ENCODE measurements around the gene CPS1.
A peak's percentile ranks its signal among the peaks of the same experiment; 100 is the strongest.

Gene CPS1

DNA sequence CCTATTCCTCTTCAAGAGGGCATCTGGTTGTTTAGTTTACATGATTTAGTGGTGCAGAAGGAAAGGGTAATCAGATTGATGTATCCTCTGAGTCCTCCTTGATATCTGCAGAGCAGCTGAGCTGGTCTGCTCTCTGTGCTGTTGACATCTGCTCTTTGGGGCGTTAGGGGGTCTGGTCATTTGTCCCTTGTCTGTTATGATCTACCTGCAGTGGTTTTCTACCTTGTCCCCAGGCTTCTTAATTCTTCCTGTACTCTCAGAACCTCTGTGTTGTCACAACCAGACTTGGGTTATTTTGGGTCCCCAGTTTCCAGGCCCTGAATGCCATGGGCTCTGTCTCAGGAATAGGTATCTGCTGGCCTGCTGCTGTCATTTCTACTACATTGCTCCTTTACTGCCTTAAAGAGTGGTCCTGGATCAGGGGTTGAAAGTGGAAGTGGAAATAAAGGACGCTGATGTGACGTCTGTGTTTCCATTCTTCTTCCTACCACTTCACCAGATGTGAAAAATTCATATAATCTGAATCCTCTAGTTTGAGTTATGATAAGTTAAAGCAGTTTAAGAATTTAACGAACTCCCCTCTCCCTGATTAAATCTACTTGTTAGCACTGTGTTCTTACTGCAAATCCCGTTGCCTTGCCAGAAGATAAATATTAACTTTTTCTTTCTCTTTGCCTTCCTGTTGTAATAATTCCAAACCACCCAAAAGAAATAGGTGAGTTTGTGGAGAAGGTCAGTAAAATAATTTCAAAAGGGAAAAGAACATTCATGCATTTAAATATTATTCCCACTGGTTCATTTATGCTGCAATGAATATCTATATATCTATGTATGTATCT is 16.6 kb upstream of the CPS1 start:
- Mint-ChIP-seq H3K27me3 (no peaks in the 10 kb centered on the region), H3K4me1 (no peaks in the 10 kb centered on the region), H3K9me3 (no peaks in the 10 kb centered on the region), H3K27ac (peak overlapping the region in 1 of 2 donors; percentile 72), H3K4me3 (no peak overlapping the region)
- DNase-seq = no peak
- no peak for ATAC-seq

DNA sequence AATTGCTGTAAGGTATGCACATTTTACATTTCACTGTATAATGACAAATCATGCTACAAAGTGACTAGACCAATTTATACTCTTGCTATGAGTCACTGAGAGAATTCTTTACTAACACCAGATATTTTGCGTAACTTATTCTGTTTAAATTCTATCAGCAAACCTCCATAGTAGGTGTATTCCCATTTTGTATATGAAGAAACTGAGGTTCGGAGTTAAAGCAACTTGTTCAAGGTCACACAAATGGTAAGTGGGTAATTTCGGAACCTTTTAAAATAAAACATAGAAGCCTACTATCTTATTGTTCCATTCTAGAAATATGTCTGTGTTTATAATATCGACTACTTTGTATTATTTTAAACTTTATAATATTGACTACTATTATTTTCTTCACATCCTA is 15.9 kb upstream of the CPS1 start:
- Mint-ChIP-seq H3K27me3 (no peaks in the 10 kb centered on the region), H3K4me1 (no peaks in the 10 kb centered on the region), H3K4me3 (no peak overlapping the region), H3K9me3 (no peaks in the 10 kb centered on the region), H3K27ac (no peak overlapping the region)
- DNase-seq (no peak), ATAC-seq (no peak)

DNA sequence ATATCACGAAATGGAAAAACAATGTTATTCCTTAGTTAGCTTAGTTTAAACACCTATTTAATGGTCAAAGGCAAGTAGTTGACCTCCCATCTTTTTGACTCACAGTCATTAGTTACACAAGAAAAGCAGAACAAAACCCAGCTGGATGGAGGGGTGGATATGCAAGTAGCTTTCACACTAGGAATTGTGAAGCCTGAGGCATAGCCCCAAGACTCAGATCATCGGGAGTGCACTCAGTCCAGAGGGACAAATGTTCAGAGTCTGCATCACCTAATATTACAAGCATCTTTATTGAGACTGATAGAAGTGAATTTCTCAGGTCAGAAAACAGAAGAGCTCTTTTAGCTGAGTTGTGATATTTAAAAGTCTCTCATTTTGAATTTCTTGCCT is 15.5 kb upstream of the CPS1 start:
- no peaks in the 10 kb centered on the region for H3K27me3 Mint-ChIP-seq
- no peaks in the 10 kb centered on the region for H3K4me1 Mint-ChIP-seq
- no peak overlapping the region for H3K4me3 Mint-ChIP-seq
- DNase-seq (no peak), ATAC-seq (no peak)
- H3K9me3 Mint-ChIP-seq = no peaks in the 10 kb centered on the region
- H3K27ac Mint-ChIP-seq = no peak overlapping the region

DNA sequence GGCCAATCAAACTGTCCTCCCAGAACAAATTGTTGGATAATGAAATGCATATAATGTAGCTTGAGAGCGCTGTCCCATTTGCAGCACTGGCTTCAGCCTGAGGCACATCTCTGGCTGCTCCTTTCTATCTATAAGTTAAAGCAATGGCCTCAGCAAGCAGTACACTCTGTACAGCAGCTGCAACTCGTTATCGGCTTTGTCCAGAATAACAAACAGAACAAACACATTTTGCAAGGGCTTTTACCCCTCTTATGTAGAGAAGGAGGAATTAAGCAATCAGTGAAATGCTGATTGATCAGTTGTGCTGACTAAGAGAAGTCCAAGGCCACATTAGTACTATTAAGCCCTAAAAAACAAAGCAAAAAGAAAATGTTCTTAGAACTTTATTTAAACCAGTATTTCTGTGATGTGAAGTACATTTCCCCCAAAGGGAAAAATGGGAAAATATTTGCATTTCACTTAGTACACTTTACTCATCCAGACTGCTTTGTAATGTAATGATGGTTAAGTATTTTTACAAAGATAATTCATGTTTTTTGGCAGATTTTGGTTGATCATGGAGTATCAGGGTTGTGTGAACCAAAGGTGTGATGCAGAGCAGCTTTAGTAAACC is 15.0 kb upstream of the CPS1 start:
- no peak for DNase-seq
- H3K27me3 Mint-ChIP-seq = no peaks in the 10 kb centered on the region
- H3K4me3 Mint-ChIP-seq = no peak overlapping the region
- H3K27ac Mint-ChIP-seq = no peak overlapping the region
- H3K4me1 Mint-ChIP-seq = no peaks in the 10 kb centered on the region
- no peaks in the 10 kb centered on the region for H3K9me3 Mint-ChIP-seq
- ATAC-seq = no peak

DNA sequence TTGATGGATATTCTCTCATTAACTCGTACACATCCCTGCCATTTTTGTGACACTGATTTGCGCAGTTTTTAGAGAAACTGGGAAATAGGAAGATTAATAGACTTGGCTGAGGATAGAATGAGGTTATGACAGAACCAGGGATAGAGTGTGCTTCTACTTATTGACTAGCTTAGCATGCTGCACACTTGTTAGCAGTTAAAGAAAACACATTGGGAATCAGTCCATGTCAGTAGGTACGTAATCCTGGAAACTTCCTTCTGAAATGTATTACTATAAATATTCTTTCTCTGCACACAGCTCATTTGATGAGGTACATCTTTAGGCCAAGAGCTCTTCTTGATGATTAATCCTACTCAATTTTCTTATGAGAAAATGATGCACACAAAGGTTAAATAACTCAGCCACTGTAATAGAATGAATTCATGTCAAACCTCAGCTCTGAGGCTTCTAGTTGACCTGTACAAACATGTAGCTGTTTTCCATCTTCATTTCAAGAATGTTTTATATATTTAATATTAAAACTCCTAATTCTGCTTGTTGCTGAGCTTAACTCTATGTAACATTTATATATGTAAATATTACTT is 12.3 kb upstream of the CPS1 start:
- ATAC-seq (no peak), DNase-seq (no peak)
- Mint-ChIP-seq H3K27me3 (peaks cover 8% of the 10 kb centered on the region), H3K4me1 (no peaks in the 10 kb centered on the region), H3K4me3 (no peak overlapping the region), H3K9me3 (no peaks in the 10 kb centered on the region), H3K27ac (no peak overlapping the region)

DNA sequence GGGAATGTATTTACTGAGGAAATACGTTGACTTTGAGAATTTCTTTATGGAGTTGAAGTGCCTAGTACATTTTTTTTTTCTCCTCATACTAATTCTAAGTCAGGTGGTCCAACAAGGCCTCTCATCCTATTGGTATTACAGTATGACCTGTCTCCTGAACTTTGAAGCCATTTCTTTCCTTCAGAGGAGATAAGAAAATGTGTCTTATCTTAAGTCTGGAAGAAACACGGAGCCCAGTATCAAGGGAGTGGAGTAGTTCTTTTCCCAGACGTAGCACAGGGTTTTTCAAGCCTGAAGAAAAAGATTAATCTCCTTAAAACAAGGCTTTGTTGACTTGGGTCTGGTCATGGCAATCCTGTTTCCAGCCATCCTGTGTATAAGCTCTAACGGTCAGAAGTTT is 11.6 kb upstream of the CPS1 start:
- Mint-ChIP-seq H3K27ac (no peak overlapping the region), H3K4me3 (no peak overlapping the region), H3K9me3 (no peaks in the 10 kb centered on the region), H3K4me1 (no peaks in the 10 kb centered on the region), H3K27me3 (peaks cover 8% of the 10 kb centered on the region)
- ATAC-seq (no peak), DNase-seq (no peak)

DNA sequence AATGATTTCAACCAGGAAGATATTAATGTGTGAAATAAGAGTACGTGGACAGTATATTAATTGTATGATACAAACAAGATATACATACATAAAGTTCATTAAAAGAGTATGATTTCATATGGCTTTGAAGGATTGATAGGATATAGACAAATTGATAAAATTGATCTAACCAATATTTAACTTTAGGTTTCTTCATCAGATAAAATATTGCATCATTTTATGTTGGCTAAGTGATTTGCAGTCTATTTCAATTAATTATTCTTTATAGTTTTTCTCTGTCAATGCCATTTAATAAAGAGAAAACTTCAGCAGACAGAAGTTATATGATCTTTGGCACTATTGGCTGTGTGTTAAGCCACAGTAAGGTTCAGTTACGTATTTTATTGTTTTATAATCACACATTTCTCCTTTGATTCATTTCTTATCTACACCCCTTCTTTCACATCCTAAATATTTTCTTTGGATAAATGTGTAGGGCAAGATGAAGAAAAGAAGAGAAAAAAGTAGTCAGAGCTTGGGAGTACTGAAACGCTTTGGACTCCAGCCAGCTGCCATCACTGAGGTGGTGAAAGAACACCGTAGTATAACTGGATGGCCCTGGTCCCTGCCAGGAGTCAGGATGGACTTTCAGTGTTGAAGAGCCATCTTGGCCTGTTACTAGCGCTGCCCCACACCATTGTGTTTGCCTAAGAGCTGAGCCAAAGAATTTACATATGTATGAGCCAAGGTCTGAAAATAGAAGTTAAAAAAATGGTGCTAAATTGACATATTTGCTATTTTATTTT is 9.8 kb upstream of the CPS1 start:
- DNase-seq (no peak), ATAC-seq (no peak)
- no peaks in the 10 kb centered on the region for H3K9me3 Mint-ChIP-seq
- no peaks in the 10 kb centered on the region for H3K4me1 Mint-ChIP-seq
- H3K27me3 Mint-ChIP-seq = peaks cover 8% of the 10 kb centered on the region
- no peak overlapping the region for H3K27ac Mint-ChIP-seq
- no peak overlapping the region for H3K4me3 Mint-ChIP-seq

DNA sequence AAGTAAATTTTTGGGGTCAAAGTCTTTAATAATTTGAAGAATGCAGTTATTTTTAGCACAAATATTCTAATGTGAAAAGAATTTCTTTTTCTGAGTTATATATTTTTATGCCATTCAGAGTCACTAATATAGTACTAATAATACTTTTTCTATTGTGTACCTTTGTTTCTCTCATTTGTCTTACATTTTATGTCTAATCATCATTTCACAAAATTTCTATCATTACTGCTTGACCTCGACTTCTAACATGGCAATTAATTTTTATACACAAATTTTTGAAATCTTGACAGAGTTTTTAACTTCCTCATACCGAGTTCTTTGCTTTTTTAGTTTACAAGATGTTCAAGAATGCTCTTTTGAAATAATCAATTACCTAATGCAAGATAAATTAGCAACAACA is 8.4 kb upstream of the CPS1 start:
- no peak overlapping the region for H3K27ac Mint-ChIP-seq
- no peaks in the 10 kb centered on the region for H3K9me3 Mint-ChIP-seq
- ATAC-seq (no peak), DNase-seq (no peak)
- H3K4me3 Mint-ChIP-seq = no peak overlapping the region
- H3K27me3 Mint-ChIP-seq = peaks cover 17% of the 10 kb centered on the region
- H3K4me1 Mint-ChIP-seq = no peaks in the 10 kb centered on the region

DNA sequence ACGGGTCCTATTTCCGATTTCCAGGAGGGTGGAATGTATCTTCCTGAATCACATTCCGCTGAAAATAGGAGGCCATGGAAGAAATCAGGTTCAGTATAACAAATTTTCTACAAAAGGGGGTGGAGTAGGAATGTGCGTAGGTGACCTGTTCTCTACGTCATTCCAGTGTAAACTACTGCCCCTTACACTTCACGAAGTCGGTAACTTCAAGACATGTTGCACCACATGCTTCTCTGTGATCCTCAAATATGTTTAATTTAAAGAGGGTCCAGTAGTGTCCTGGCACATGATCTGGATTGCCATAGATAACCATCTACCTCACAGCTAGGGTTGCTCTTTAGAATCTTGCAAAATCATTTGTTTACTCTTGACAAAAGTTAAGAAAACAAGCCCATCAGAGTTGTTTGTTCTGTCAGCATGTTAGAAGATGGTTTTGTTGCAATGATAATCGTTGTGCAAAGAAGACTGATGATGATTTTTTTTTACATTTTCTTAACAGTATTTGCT is 7.5 kb upstream of the CPS1 start:
- ATAC-seq = no peak
- no peak overlapping the region for H3K27ac Mint-ChIP-seq
- no peak overlapping the region for H3K4me3 Mint-ChIP-seq
- peaks cover 17% of the 10 kb centered on the region for H3K27me3 Mint-ChIP-seq
- DNase-seq = no peak
- H3K4me1 Mint-ChIP-seq = no peaks in the 10 kb centered on the region
- H3K9me3 Mint-ChIP-seq = no peaks in the 10 kb centered on the region

DNA sequence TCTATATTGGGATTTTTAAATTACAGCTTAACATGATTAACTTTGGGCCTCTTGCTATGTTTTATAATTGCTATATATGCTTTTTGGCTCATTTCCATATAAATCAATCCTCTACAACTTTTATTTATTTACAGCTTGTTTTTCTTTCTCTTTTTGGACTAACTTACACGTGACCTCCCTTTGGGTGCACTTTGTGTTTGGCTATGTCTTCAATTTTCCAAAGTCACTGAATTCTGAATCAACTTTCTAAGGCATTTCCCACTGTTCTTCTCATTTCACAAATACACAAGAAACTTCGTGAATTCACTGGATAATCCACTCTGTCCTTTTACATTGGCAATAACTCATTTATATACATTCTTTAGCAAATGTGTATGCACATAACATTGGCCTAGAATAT is 5.4 kb upstream of the CPS1 start:
- DNase-seq = no peak
- Mint-ChIP-seq H3K4me3 (no peak overlapping the region), H3K9me3 (no peaks in the 10 kb centered on the region), H3K27me3 (peaks cover 17% of the 10 kb centered on the region), H3K27ac (no peak overlapping the region), H3K4me1 (no peaks in the 10 kb centered on the region)
- no peak for ATAC-seq

DNA sequence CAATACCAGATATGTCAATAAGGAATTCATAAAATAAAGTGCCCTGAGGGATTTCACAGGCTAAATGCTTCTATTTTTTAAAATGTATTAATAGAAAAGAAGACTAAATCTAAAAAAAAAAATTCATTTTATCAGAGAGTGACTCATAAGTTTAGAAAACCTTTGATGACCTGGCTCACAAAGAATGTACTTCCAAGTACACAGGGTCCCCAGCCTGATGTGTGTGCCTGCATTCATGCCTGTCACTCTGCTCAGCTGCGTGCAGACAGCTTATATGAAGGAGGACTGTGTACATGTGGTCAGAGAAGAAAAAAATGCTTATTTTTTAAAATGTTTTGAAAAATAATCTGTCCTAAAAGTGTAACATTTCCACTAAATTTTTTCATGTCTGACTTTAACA is 3.0 kb upstream of the CPS1 start:
- DNase-seq (no peak), ATAC-seq (no peak)
- H3K4me1 Mint-ChIP-seq = no peaks in the 10 kb centered on the region
- no peak overlapping the region for H3K4me3 Mint-ChIP-seq
- no peak overlapping the region for H3K27ac Mint-ChIP-seq
- H3K9me3 Mint-ChIP-seq = no peaks in the 10 kb centered on the region
- H3K27me3 Mint-ChIP-seq = peaks cover 14% of the 10 kb centered on the region

DNA sequence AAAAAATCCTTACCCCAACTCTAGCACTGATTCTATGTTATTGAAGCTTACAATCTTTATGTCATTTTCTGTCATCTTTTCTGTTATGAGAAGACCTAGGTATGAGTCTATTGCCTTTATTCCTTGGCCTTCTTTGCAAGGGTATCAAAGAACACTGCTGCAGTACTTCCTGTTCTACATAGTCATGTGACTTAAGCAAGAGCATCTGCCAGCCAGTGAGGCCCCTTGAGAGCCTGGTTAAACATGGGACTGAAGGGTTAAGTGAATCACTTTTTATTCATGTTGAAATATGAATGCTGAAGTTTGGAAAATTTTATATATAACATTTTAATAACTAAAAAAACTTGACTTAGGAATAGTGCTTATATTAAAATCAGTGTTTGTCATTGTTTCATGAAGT is 844 bp upstream of the CPS1 start:
- Mint-ChIP-seq H3K4me3 (no peak overlapping the region), H3K27me3 (peaks cover 9% of the 10 kb centered on the region), H3K27ac (no peak overlapping the region), H3K4me1 (no peaks in the 10 kb centered on the region), H3K9me3 (no peaks in the 10 kb centered on the region)
- ATAC-seq = no peak
- no peak for DNase-seq

DNA sequence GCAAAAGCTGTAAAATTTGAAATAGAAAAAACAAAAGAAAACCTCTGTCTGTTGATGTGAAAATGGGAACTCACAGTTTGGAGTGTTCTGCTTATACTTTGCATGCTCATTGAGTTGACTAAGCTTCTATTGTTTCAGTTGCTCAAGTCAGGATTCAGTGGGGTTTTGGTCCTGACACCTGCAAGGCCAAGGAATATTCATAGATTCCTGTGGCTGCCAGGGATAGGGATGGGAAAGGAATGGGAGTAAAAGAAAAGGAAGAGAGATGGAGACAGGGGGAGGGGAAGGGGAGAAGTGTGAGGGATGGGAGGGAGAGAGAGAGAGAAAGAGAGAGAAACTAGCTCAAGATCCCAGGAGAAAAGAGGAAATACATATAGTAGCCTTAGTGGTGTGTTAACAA is 1.3 kb downstream of the CPS1 start:
- no peaks in the 10 kb centered on the region for H3K27me3 Mint-ChIP-seq
- H3K4me3 Mint-ChIP-seq = no peak overlapping the region
- H3K4me1 Mint-ChIP-seq = no peaks in the 10 kb centered on the region
- no peaks in the 10 kb centered on the region for H3K9me3 Mint-ChIP-seq
- ATAC-seq = no peak
- H3K27ac Mint-ChIP-seq = no peak overlapping the region
- no peak for DNase-seq

DNA sequence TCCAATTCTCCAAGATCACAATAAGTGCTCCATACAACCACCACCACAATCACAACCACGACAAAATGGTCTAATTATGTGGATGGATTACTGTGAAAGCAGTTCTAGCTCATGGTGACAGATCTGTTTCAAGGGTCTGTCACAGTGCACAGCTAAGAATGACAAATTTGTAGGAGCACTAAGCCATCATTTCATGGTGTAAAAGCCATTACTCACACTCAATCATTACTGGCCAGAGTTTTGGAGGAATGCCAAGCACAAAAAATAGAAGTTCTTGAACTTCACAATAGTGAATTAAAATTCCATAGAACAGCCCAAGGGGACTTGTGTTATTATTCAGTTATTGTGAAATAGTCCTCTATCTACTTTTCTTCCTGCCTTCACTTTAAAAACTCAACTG is 2.3 kb downstream of the CPS1 start:
- DNase-seq = no peak
- Mint-ChIP-seq H3K27me3 (no peaks in the 10 kb centered on the region), H3K27ac (no peak overlapping the region)

DNA sequence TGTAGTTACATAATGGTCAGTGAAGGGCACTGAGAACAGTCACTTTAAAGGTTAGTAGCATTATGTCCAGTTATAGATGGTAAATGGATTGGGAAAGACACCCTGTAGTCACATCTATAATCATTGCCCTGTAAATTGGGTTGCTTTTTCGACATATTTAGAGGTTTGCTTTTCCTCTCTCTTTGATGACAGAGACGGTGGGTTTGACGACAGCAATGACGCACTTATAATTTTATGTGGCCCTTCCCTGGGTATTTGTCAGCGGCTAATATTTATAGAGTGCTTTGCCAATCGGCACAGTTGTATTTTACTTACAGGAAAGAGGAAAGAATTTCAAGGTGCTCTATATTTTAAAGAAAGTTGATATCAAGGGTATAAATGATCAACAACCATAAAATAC is 2.8 kb downstream of the CPS1 start:
- no peak for DNase-seq
- no peak for ATAC-seq

More for the DNA sequence above, 2.3 kb downstream of the CPS1 start:
- H3K4me3 Mint-ChIP-seq = no peak overlapping the region
- H3K9me3 Mint-ChIP-seq = no peaks in the 10 kb centered on the region
- no peak for ATAC-seq
- H3K4me1 Mint-ChIP-seq = no peaks in the 10 kb centered on the region

DNA sequence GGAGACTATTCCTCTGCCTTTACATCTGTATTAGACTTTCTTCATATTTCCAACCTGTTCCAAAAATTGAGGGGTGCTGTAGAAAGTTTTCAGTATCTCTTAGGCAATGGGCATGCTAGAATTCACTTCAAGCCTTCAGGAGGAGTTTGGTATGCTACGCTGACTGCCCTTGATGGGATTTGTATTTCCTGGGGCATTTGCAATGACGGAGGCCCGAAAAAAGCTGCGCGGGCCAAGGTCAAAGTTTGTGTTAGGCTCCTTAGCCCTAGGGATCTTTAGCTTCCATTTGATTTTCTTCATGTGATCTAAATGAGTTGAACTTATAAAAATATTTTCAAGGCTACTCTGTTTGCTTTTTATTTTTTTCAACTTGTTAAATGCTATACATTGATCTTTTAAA is 5.1 kb downstream of the CPS1 start:
- H3K27ac Mint-ChIP-seq = no peak overlapping the region
- ATAC-seq (no peak), DNase-seq (no peak)
- no peaks in the 10 kb centered on the region for H3K4me1 Mint-ChIP-seq
- no peak overlapping the region for H3K4me3 Mint-ChIP-seq
- H3K9me3 Mint-ChIP-seq = no peaks in the 10 kb centered on the region
- H3K27me3 Mint-ChIP-seq = no peaks in the 10 kb centered on the region

More for the DNA sequence above, 2.8 kb downstream of the CPS1 start:
- Mint-ChIP-seq H3K9me3 (no peaks in the 10 kb centered on the region), H3K4me1 (no peaks in the 10 kb centered on the region), H3K27me3 (no peaks in the 10 kb centered on the region), H3K4me3 (no peak overlapping the region), H3K27ac (no peak overlapping the region)

Data from stimulated activated naive CD8-positive, alpha-beta T cell treated with anti-CD3 and anti-CD28 coated beads, Interleukin-15, amount 100 ng/mL, for 72 hours (primary cell).